HEK293 (cell line): ENCODE data around the gene PLAC1.

Experiments used
- CTCF ChIA-PET: fragments of 350-600 bp; formaldehyde crosslinking; extraction: SDS; loops from one replicate; lab custom pipeline; 2021; ENCODE audit warnings: antibody characterized with exemption; lab: Yijun Ruan, JAX
- POLR2A ChIA-PET: fragments of 300-600 bp; formaldehyde crosslinking; extraction: SDS; loops from one replicate; lab custom pipeline; 2020; ENCODE audit warnings: antibody characterized with exemption, inconsistent platforms; lab: Yijun Ruan, JAX
- H3K27ac ChIP-seq: fragments of 200-500 bp; sonication (Bioruptor generic); 2 replicates; pipeline ENCODE4 v1.5.1; 2014; ENCODE audit warnings: low read depth, low read length, control low read depth, inconsistent platforms; ENCODE audit errors: extremely low read depth
- H3K36me3 ChIP-seq, 2 experiments: fragments of 200-500 bp in 1 of 2; sonication (Bioruptor generic) in 1 of 2; 1 replicate in 1 of 2; 2 replicates in 1 of 2; pipeline ENCODE4 v1.5.1; 2014 to 2017; ENCODE audit warnings: inconsistent platforms in 2 of 2, low read length in 2 of 2; ENCODE audit not compliant: control insufficient read depth in 2 of 2, insufficient read depth in 1 of 2
- H3K4me1 ChIP-seq: fragments of 200-500 bp; sonication (Bioruptor generic); 2 replicates; pipeline ENCODE4 v1.5.1; 2014; ENCODE audit warnings: mild to moderate bottlenecking, low read length, inconsistent platforms; ENCODE audit not compliant: control insufficient read depth, insufficient read depth
- H3K4me3 ChIP-seq: 2 replicates; pipeline ENCODE4 v1.5.1; 2011; ENCODE audit warnings: low read depth, mild to moderate bottlenecking, control low read depth, low read length, moderate library complexity
- H3K9me3 ChIP-seq: fragments of 200-500 bp; sonication (Bioruptor generic); 2 replicates; pipeline ENCODE4 v1.5.1; 2014; ENCODE audit warnings: low read depth, low read length, inconsistent platforms; ENCODE audit not compliant: control insufficient read depth, insufficient read depth
- EGR2 ChIP-seq: fragments of 450-650 bp; formaldehyde crosslinking; IDR thresholded peaks from 2 replicates; pipeline ENCODE4 v1.5.1; 2016; ENCODE audit warnings: low read depth, missing biosample characterization, missing genetic modification characterization
- RBAK ChIP-seq: fragments of 450-650 bp; formaldehyde crosslinking; IDR thresholded peaks from 2 replicates; pipeline ENCODE4 v1.5.1; 2016; ENCODE audit warnings: missing biosample characterization, missing genetic modification characterization
- TCF7L2 ChIP-seq: IDR thresholded peaks from 2 replicates; pipeline ENCODE4 v1.6.1; 2011; ENCODE audit warnings: low read depth, mild to moderate bottlenecking, inconsistent platforms, low read length, moderate library complexity, borderline replicate concordance
- YY1 ChIP-seq: fragments of 450-650 bp; formaldehyde crosslinking; IDR thresholded peaks from 2 replicates; pipeline ENCODE4 v1.5.1; 2018; ENCODE audit warnings: missing biosample characterization, missing genetic modification characterization
- ZBTB44 ChIP-seq: fragments of 450-650 bp; IDR thresholded peaks from 2 replicates; pipeline ENCODE4 v1.5.1; 2018; ENCODE audit warnings: missing biosample characterization, mild to moderate bottlenecking, missing genetic modification characterization
- ZBTB7A ChIP-seq: fragments of 450-650 bp; formaldehyde crosslinking; IDR thresholded peaks from 2 replicates; pipeline ENCODE4 v1.5.1; 2016; ENCODE audit warnings: low read depth, missing biosample characterization, missing genetic modification characterization
- ZNF148 ChIP-seq: fragments of 450-650 bp; formaldehyde crosslinking; IDR thresholded peaks from 2 replicates; pipeline ENCODE4 v1.5.0; 2017; ENCODE audit warnings: missing biosample characterization, missing genetic modification characterization, borderline replicate concordance
- ZNF2 ChIP-seq: fragments of 450-650 bp; formaldehyde crosslinking; IDR thresholded peaks from 2 replicates; pipeline ENCODE4 v1.5.1; 2016; ENCODE audit warnings: missing biosample characterization, missing genetic modification characterization
- ZNF280C ChIP-seq: fragments of 450-650 bp; formaldehyde crosslinking; IDR thresholded peaks from 2 replicates; pipeline ENCODE4 v1.5.1; 2016; ENCODE audit warnings: missing biosample characterization, missing genetic modification characterization
- ZNF292 ChIP-seq: fragments of 450-650 bp; formaldehyde crosslinking; IDR thresholded peaks from 2 replicates; pipeline ENCODE4 v1.5.1; 2016; ENCODE audit warnings: low read depth, missing biosample characterization, missing genetic modification characterization, borderline replicate concordance
- ZNF501 ChIP-seq: fragments of 450-650 bp; formaldehyde crosslinking; IDR thresholded peaks from 2 replicates; pipeline ENCODE4 v1.5.1; 2016; ENCODE audit warnings: missing biosample characterization, missing genetic modification characterization
- ZNF560 ChIP-seq: fragments of 450-650 bp; formaldehyde crosslinking; IDR thresholded peaks from 2 replicates; pipeline ENCODE4 v1.5.1; 2017; ENCODE audit warnings: missing biosample characterization, missing genetic modification characterization, borderline replicate concordance
- ZNF580 ChIP-seq: fragments of 450-650 bp; formaldehyde crosslinking; IDR thresholded peaks from 2 replicates; pipeline ENCODE4 v1.5.1; 2016; ENCODE audit warnings: missing biosample characterization, missing genetic modification characterization
- ZNF776 ChIP-seq: fragments of 450-650 bp; formaldehyde crosslinking; IDR thresholded peaks from 2 replicates; pipeline ENCODE4 v1.5.0; 2017; ENCODE audit warnings: missing biosample characterization, missing genetic modification characterization, borderline replicate concordance
- ZNF830 ChIP-seq: fragments of 450-650 bp; IDR thresholded peaks from 2 replicates; pipeline ENCODE4 v1.5.0; 2018; ENCODE audit warnings: missing biosample characterization, missing genetic modification characterization, low read depth, mild to moderate bottlenecking, moderate library complexity
- TF ChIP-seq, protein P1 (sequence below): fragments of 450-650 bp; formaldehyde crosslinking; IDR thresholded peaks from 2 replicates; pipeline ENCODE4 v1.5.1; 2017; ENCODE audit warnings: missing biosample characterization, missing genetic modification characterization

The PLAC1 gene

GRCh38 chrX:134664202-134664601 is 5.9 kb upstream of the PLAC1 start (continued):
- TF ChIP-seq ZNF830 (tag by site-specific recombination), result no peak
- TF ChIP-seq YY1, result no peak
- TF ChIP-seq ZNF560 (tag by site-specific recombination), result no peak
- TF ChIP-seq EGR2, result no peak
- TF ChIP-seq ZBTB44 (tag by site-specific recombination), result no peak
- no peak for TF ChIP-seq RBAK
- TF ChIP-seq ZNF580 (tag by site-specific recombination), result no peak

DNA sequence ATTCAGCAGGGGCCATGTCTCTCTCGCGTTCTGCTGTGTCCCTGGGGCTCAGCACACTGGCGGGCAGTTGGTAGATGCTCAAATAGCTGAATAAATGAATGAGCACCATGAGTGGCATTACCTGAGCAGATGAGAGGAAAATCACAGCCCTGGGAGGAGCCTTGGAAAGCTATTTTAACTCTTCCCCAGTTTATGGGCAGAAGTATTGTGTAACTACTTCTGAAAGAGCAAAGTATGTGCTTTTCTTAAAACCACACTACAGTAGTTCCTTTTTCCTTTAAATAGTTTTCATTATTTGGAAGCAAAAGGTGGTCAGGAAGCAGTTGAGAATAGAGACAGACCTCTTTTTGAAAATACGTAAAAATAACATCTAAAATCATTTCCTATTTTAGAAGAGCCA is 3.0 kb upstream of the PLAC1 start:
- ChIA-PET CTCF (interaction anchor here (0.9 kb wide), 1 partner anchor 141 kb away, joined by 4 read pairs; no protein-coding TSS in a partner anchor), POLR2A (interaction anchor here (0.7 kb wide), 1 partner anchor 24 kb away, joined by 4 read pairs; no protein-coding TSS in a partner anchor)
- H3K4me3 ChIP-seq, result no peak overlapping the region
- H3K27ac ChIP-seq, result no peak overlapping the region
- no peaks in the 10 kb centered on the region for H3K4me1 ChIP-seq
- H3K9me3 ChIP-seq, result no peaks in the 10 kb centered on the region
- H3K36me3 ChIP-seq, result no peaks in the 10 kb centered on the region
- TF ChIP-seq ZBTB7A (tag by site-specific recombination) (no peak), ZNF501 (tag by site-specific recombination) (no peak), ZNF2 (no peak), ZNF776 (tag by site-specific recombination) (no peak), ZNF148 (no peak), TCF7L2 (no peak), ZNF292 (tag by site-specific recombination) (no peak), ZNF280C (tag by site-specific recombination) (no peak)
- TF ChIP-seq, protein P1, sequence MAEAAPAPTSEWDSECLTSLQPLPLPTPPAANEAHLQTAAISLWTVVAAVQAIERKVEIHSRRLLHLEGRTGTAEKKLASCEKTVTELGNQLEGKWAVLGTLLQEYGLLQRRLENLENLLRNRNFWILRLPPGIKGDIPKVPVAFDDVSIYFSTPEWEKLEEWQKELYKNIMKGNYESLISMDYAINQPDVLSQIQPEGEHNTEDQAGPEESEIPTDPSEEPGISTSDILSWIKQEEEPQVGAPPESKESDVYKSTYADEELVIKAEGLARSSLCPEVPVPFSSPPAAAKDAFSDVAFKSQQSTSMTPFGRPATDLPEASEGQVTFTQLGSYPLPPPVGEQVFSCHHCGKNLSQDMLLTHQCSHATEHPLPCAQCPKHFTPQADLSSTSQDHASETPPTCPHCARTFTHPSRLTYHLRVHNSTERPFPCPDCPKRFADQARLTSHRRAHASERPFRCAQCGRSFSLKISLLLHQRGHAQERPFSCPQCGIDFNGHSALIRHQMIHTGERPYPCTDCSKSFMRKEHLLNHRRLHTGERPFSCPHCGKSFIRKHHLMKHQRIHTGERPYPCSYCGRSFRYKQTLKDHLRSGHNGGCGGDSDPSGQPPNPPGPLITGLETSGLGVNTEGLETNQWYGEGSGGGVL (tag by site-specific recombination), result no peak
